Measurements from ENCODE around the gene CYP27C1.

DNA sequence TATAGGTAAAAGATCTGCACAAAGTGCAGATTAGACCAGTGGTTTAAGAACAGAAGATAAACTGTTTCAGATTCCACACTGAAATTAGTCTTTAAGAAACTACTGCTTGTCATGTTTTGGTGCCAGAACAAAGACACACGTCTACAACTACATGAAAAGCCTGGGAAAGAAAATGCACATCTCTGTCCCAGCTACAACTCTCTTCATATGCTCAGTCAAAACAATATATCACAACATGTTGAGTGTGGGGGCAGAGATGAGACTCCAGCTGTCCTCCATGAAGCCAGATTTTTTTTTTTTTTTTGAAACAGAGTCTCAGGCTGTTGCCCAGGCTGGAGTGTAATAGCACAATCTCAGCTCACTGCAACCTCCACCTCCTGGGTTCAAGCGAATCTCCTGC is 60.6 kb downstream of the CYP27C1 start:
- TF ChIP-seq MAZ (IDR thresholded peaks at IDR 0.05; ENCODE audit: borderline replicate concordance, low read depth, low read length) (no peak), EHMT2 (IDR thresholded peaks at IDR 0.05; ENCODE audit: low read depth) (no peak), FOSB (CRISPR knock-in tag; IDR thresholded peaks at IDR 0.05) (no peak), EP300 (IDR thresholded peaks at IDR 0.05) (no peak), POLR2A (IDR thresholded peaks at IDR 0.05; ENCODE audit: low read length) (no peak), CHD4 (IDR thresholded peaks at IDR 0.05; ENCODE audit: borderline replicate concordance) (no peak), RAD21 (conservative IDR thresholded peaks at IDR 0.05 in 1 of 2, IDR thresholded peaks at IDR 0.05 in 1 of 2) (no peak), CEBPB (IDR thresholded peaks at IDR 0.05) (no peak), JUNB (IDR thresholded peaks at IDR 0.05) (no peak), RFX5 (IDR thresholded peaks at IDR 0.05) (no peak), JUN (IDR thresholded peaks at IDR 0.05) (no peak)
- TF ChIP-seq, protein P1, sequence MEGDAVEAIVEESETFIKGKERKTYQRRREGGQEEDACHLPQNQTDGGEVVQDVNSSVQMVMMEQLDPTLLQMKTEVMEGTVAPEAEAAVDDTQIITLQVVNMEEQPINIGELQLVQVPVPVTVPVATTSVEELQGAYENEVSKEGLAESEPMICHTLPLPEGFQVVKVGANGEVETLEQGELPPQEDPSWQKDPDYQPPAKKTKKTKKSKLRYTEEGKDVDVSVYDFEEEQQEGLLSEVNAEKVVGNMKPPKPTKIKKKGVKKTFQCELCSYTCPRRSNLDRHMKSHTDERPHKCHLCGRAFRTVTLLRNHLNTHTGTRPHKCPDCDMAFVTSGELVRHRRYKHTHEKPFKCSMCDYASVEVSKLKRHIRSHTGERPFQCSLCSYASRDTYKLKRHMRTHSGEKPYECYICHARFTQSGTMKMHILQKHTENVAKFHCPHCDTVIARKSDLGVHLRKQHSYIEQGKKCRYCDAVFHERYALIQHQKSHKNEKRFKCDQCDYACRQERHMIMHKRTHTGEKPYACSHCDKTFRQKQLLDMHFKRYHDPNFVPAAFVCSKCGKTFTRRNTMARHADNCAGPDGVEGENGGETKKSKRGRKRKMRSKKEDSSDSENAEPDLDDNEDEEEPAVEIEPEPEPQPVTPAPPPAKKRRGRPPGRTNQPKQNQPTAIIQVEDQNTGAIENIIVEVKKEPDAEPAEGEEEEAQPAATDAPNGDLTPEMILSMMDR (IDR thresholded peaks at IDR 0.05) = no peak
- TF ChIP-seq, protein P2, sequence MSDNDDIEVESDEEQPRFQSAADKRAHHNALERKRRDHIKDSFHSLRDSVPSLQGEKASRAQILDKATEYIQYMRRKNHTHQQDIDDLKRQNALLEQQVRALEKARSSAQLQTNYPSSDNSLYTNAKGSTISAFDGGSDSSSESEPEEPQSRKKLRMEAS (IDR thresholded peaks at IDR 0.05) = no peak
- TF ChIP-seq, protein P3, sequence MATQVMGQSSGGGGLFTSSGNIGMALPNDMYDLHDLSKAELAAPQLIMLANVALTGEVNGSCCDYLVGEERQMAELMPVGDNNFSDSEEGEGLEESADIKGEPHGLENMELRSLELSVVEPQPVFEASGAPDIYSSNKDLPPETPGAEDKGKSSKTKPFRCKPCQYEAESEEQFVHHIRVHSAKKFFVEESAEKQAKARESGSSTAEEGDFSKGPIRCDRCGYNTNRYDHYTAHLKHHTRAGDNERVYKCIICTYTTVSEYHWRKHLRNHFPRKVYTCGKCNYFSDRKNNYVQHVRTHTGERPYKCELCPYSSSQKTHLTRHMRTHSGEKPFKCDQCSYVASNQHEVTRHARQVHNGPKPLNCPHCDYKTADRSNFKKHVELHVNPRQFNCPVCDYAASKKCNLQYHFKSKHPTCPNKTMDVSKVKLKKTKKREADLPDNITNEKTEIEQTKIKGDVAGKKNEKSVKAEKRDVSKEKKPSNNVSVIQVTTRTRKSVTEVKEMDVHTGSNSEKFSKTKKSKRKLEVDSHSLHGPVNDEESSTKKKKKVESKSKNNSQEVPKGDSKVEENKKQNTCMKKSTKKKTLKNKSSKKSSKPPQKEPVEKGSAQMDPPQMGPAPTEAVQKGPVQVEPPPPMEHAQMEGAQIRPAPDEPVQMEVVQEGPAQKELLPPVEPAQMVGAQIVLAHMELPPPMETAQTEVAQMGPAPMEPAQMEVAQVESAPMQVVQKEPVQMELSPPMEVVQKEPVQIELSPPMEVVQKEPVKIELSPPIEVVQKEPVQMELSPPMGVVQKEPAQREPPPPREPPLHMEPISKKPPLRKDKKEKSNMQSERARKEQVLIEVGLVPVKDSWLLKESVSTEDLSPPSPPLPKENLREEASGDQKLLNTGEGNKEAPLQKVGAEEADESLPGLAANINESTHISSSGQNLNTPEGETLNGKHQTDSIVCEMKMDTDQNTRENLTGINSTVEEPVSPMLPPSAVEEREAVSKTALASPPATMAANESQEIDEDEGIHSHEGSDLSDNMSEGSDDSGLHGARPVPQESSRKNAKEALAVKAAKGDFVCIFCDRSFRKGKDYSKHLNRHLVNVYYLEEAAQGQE (IDR thresholded peaks at IDR 0.05) = no peak
